ENCODE data around the gene GUCA2B.

Gene GUCA2B

DNA sequence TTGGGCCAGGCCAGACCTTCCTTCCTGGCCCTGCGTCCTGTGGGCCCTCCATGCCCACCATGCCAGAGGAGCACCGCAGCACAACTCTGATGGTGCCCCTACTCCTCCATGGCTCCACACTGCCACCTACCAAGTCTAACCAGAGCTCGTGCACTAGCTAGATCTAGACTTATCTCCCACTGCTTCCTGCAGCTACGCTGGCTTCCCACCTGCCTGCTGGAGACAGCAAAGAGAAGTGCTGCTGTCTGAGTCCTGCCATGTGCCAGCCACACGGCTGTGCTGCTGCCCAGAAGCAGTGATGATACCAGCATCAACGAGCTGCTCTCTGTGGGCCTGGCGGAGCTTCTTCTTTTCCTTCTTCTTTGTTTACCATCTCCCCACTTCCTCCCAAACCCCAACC, 4.5 kb downstream of the GUCA2B start:
- TF ChIP-seq, protein P1, sequence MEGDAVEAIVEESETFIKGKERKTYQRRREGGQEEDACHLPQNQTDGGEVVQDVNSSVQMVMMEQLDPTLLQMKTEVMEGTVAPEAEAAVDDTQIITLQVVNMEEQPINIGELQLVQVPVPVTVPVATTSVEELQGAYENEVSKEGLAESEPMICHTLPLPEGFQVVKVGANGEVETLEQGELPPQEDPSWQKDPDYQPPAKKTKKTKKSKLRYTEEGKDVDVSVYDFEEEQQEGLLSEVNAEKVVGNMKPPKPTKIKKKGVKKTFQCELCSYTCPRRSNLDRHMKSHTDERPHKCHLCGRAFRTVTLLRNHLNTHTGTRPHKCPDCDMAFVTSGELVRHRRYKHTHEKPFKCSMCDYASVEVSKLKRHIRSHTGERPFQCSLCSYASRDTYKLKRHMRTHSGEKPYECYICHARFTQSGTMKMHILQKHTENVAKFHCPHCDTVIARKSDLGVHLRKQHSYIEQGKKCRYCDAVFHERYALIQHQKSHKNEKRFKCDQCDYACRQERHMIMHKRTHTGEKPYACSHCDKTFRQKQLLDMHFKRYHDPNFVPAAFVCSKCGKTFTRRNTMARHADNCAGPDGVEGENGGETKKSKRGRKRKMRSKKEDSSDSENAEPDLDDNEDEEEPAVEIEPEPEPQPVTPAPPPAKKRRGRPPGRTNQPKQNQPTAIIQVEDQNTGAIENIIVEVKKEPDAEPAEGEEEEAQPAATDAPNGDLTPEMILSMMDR (conservative IDR thresholded peaks at IDR 0.05; ENCODE audit: low read depth, low read length), result no peak
- no peak for DNase-seq (ENCODE audit: low read depth)
- no peak overlapping the region for H3K4me3 ChIP-seq (ENCODE audit: low read depth, low read length)

DNA sequence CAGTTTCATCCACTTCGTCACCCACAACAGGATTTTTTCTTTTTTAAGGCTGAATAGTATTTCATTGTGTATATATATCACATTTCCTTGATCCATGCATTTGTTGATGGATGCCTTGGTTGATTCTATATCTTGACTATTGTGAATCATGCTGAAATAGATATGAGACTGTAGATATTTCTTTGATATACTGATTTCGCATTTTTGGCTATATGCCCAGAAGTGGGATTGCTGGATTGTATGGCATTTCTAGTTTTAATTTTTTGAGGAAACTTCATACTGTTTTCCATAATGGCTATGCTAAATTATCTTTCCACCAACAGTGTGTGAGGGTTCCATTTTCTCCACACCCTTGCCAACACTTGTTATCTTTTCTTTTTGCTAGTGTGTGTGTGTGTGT, 5.0 kb downstream of the GUCA2B start:
- no peak overlapping the region for H3K4me3 ChIP-seq (ENCODE audit: low read depth, low read length)
- DNase-seq (ENCODE audit: low read depth), result peak; percentile 35
- TF ChIP-seq, protein P1 (conservative IDR thresholded peaks at IDR 0.05; ENCODE audit: low read depth, low read length), result no peak

DNA sequence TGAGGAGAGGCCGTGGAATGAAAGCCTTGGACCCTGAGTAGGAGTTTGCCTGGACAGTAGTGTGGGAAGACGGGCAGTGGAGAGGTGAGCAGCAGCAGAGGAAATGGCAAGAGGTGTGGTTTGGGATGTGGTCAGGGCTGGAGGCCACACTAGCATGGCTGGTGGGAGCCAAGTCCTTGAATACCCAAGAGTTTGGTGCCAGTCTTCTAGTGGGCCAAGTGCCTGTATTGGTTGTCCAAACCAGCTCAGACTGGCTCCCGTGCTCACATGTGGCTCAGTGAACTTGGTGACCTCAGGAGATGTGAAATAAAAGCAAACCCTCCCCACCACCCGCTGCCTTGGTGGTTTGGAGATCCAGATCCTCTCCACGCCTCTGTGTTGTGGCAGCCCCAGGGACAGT, 9.0 kb downstream of the GUCA2B start:
- TF ChIP-seq, protein P1 (conservative IDR thresholded peaks at IDR 0.05; ENCODE audit: low read depth, low read length), result no peak
- no peak for DNase-seq (ENCODE audit: low read depth)
- H3K4me3 ChIP-seq (ENCODE audit: low read depth, low read length), result no peak overlapping the region

- no peak for DNase-seq (ENCODE audit: low read depth)
- H3K4me3 ChIP-seq (ENCODE audit: low read depth, low read length), result no peak overlapping the region
- TF ChIP-seq, protein P1 (conservative IDR thresholded peaks at IDR 0.05; ENCODE audit: low read depth, low read length), result no peak
Measured at GRCh38 chr1:42163114-42163513, 9.9 kb downstream of the GUCA2B start.

- TF ChIP-seq, protein P1 (conservative IDR thresholded peaks at IDR 0.05; ENCODE audit: low read depth, low read length), result no peak
- H3K4me3 ChIP-seq (ENCODE audit: low read depth, low read length), result no peak overlapping the region
- DNase-seq (ENCODE audit: low read depth), result no peak
Measured at GRCh38 chr1:42163536-42164503, 10.6 kb downstream of the GUCA2B start.

DNA sequence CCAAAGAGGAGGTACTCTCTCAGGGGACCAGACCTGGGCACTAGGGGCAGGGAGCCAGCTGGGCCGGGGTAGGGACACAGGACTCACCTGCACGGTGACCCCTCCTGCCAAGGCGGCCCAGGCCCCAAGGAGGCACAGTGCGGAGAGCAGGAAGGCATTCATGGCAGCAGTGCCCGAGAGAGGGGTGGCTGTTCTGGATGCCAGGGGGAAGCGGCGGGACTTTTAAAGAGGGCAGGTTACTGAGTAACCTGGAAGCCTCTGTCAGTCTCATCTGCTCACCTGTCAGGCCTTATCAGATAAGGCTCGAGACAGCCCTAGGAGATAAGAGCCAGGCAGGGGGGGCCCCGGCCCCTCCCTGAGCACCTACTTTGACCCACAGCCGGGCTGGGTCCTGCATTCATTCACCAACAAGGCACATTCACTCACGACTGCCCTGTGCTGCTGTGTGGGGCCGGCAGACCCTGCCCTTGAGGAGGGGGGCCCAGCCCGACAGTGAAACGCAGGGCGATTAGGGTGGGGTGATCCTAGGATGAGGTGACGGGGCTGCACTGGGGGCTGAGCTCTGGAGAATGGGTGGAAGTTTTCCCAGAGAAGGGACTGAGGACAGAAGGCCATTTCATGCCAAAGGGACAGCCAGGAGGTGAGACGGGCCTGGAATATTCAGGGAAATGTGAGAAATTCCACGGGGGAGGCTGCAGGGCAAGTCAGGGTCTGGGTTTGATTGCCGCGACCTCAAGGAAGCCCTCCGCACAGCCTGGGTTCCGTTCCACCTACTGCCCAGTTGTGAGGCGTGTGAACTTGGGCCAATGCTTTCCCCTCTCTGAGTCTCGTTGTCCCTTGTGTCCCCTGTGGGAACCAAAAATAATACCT, 11.6 kb downstream of the GUCA2B start, which contains the start of gene GUCA2A:
TSS of gene GUCA2A (minus strand) at position 195 of the 870 bp plus-strand sequence. CDS start at position 162, 33 bp downstream.
- TF ChIP-seq, protein P1 (conservative IDR thresholded peaks at IDR 0.05; ENCODE audit: low read depth, low read length), result no peak
- DNase-seq (ENCODE audit: low read depth), result no peak
- no peak within 1 kb of the TSS for H3K4me3 ChIP-seq (ENCODE audit: low read depth, low read length)
